Mesenteric fat pad (tissue), 1 donor: ENCODE measurements around the gene EPC1. TPM values are rescaled to one million over a fixed set of nuclear protein-coding genes. Genes with fewer than 3 reads are reported as not detected.
"Not testable (repeated sequence)": the region's sequence is repeated elsewhere in the genome, so short reads cannot be mapped to it uniquely, and the experiment has no call there.

Experiments used
- DNase-seq: peaks from one replicate; pipeline ENCODE4 v3.0.0-alpha.2; 2020; ENCODE audit warnings: low spot score
- total RNA-seq: library from RNA; stranded (reverse); fragmentation: NEBNext Ultra II Directional; extraction: Animal tissue kit (Norgen Biotek cat#: 25700); gene quantifications from one replicate; pipeline ENCODE4 v1.2.1, GENCODE V29; 2021
- donor health status: DM: yes; HTN: yes; CAD: no.

EPC1 gene
- total RNA-seq, 1 donor from 2014 or later = 26.8 TPM

- DNase-seq = no peak
These were observed 26.1 kb upstream of the EPC1 start for GRCh38 chr10:32373031-32373430.

DNA sequence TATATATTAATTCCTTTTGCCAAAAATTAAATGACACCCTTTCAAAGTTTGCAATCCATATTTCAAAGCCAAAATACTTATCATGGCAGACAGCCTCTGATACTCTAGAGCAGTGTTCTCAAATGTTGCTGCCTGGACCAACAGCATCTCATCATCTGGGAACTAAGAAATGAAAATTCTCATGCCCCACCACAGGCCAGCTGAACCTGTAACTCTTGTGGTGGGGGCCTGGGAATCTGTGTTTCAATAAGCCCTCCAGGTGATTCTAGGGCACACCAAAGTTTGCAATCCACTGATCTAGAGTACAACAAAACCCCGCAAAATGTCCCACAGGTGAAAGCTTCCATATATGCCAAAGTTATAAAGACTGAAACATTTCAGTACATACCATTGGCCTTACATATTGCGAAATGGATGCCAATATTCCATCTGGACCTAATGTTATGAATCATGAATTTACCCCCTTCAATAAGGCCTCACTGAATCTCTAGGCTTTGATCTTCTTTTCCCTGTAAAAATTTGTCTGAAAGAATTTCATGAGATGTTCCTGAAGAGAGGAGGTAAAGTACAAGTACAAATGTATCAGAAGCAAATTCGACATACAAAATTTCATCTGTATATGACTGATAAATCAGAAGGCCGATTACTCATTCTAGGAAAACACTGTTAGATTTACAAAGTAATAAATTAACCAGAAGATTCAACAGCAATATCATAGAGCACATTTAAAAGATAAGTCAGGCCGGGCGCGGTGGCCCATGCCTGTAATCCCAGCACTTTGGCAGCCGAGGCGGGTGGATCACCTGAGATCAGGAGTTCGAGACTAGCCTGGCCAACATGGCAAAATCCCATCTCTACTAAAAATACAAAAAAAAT, 25.3 kb upstream of the EPC1 start:
- DNase-seq = no peak

GRCh38 chr10:32371101-32371500, 24.1 kb upstream of the EPC1 start:
- DNase-seq = no peak

DNA sequence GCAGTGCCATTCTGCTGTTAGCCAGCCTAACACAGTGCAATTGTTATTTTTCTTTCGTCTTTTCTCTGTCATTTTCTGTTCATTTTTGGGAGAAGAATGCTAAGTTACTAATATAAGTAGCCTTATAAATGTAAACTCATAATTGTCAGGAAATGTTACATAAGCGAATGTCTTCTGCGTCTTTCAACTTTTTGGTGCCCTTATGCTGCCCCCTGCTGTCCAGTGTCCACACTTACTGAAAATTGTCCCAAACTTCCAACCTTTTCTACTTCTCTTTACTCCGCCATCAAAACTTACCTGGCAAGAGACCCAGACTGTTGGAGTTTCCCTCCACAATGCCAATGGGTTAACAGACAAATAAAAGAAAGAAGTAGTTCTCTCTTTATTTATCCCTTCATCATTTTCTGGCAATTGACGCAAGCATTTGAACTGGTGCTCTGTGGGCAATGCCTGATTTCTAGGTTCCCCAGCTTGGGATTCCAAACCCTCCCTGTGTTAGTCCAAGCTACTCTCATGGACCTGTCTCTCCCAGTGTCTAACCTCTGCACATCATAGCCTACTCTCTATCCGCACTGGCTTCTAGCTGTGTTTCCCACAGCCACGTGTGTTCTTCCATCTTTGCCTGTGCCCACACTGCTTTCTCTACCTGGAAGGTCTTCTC, 21.0 kb upstream of the EPC1 start:
- no peak for DNase-seq

- DNase-seq = no peak
These were observed 19.6 kb upstream of the EPC1 start for GRCh38 chr10:32366588-32366987.

- no peak for DNase-seq
These were observed 19.2 kb upstream of the EPC1 start for GRCh38 chr10:32366111-32366510.

DNA sequence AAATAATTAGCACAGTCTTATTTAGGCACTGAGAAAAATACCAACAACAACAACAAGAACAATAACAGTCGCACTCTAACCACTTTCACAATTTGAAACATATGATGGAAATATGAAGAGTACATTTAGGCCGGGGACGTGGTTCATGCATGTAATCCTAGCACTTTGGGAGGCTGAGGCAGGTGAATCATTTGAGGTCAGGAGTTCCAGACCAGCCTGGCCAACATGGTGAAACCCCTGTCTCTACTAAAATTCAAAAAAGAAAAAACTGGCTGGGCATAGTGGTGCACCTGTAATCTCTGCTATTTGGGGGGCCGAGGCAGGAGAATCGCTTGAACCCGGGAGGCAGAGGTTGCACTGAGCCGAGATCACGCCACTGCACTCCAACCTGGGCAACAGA, 18.4 kb upstream of the EPC1 start:
- not testable (repeated sequence) for DNase-seq

- no peak for DNase-seq
These were observed 15.6 kb upstream of the EPC1 start for GRCh38 chr10:32362571-32362970.

- DNase-seq = no peak
These were observed 13.9 kb upstream of the EPC1 start for GRCh38 chr10:32360884-32361283.

DNA sequence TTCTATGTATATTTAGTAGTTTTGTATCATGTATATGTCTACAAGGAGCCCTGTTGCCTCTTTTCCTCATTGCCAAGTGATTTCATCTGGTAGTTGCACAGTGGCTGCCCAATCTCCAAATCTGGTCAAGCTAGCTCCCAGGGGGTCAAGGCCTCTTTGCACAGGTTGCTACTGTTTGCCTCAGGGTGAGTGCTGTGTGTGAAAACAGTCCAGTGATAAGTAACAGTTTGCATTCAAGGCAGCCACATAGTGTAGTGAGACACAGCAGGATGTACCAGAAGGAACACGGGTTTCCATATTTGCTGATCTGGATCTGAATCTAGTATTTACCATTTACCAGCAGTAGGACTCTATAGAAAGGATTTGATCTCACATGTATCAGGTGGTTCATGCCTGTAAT, 13.3 kb upstream of the EPC1 start:
- no peak for DNase-seq

DNA sequence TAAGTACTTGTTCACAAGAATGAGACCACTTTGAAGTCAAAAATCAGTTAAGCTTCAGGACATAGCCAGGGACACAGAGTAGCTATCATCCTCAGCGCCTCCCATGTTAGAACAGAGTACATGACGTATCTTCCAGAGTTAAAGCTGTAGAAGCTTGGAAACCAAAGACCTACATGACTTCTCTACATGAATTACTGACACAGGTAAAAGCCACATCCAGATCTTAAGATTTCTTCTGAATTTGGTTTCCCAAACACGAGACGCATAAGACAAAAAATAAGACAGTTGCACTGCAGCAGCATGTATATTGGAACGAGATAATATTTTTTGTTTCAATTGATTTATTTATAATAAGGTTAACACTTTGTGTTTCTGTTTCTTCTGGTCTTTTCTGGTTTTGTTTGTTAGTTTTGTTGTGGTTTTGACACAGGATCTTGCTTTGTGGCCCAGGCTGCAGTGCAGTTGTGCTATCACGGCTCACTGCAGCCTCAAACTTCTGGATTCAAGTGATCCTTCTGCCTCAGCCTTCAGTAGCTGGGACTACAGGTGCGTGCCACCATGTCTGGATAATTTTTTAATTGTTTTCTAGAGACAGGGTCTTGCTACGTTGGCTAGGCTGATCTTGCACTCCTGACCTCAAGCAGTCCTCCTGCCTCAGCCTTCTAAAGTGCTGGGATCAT, 10.2 kb upstream of the EPC1 start:
- no peak for DNase-seq

DNA sequence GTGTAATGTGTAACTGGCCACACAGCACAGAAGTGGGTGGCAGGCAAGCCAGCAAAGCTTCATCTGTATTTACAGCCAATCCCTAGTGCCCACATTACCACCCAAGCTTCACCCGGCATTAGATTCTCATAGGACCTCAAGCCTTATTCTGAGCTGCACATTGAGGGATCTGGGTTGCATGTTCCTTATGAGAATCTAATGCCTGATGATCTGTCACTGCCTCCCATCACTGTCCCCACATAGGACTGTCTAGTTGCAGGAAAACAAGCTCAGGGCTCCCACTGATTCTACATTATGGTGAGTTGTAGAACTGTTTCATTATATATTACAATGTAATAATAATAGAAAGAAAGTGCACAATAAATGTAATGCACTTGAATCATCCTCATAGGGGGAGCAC, 7.7 kb upstream of the EPC1 start:
- DNase-seq = not testable (repeated sequence)

- no peak for DNase-seq
These were observed 3.9 kb upstream of the EPC1 start for GRCh38 chr10:32350811-32351350.

DNA sequence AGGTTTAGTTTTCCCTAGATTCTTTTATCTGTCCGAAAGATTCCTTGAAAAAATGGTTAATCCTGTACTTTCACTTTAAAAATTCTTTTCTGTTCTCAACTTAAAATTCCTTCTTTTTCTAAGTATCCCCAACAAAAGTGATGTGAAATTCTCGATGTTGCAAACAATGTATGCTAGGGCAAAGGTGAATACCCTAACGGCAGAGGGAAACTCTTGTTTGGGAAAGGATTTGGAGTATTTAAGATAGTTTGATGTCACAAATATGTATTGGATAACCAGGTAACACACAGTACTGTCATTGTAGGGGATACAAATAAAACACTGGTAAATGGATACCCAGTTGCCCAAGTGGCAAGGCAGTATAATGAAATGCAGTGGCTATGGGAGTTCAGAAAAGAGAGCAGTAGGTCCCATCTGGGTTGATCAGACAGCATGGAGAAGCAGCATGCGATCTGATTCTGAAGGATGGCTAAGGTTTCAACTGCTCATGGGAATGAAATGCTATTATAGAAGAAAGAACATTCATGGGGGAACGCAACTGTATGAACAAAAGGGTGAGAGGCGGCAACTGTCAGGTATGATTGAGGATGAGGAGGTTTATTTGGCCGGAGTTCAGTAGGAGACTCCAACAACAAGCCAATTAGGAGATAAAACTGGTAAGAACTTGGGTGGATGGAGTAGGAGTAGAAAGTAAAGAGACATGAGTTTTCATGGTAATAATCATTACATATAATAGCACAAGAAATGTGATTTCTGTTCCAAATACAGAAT, 3.2 kb upstream of the EPC1 start:
- DNase-seq = no peak

DNA sequence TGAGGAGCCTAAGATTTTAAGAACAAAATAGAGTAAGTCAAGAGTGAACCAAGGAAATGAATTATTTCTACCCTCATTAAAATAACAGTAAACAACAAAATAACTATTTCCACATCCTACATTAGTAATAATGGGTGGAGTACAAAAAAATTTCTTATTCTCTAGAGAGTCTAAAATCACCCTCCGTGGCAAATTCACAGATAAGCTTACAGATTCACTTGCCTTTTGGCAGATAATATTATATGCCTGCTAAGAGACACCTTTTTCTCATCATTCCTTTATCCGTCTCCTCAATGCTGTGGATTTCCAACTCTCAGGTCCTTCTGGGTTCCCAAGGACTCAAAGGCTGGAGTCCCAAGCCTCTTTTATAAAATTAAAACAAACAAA, 2.2 kb upstream of the EPC1 start:
- DNase-seq = no peak

GRCh38 chr10:32348297-32349198, 1.6 kb upstream of the EPC1 start:
- DNase-seq = no peak

DNA sequence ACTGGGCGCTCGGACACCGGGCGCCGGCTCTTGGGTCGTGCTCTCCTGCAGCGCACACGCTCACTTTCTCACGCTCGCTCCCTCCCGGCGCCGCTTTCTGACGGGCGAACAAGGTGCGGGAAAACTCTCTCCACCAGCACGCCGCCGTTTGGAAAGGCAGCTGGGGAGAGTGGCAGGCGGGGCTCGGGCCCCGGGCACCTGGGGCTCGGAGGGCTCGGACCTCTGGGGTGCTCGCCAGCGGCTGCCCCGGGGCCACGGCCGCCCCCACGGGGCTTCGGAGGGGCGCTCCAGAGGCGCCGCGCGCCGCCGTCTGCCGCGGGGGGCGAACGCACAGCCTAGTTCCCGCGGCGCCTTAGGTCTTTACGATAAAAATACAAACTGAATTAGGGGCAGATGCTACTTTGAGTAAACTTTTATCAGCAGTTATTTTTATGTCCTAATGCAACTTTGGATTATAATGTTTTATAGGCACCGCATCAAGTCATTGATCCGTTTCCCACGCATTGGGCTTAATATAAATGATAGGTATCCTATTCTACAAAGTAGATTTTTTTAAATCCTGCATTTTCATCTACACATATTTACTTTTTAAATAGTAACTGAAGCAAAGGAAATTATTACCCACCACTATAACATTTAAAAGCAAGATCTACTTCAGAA, 535 bp upstream of the EPC1 start:
- DNase-seq = no peak

- peak; percentile 98 for DNase-seq
These were observed 816 bp downstream of the EPC1 start for GRCh38 chr10:32346134-32346550.

- DNase-seq = no peak
These were observed 5.4 kb downstream of the EPC1 start for GRCh38 chr10:32341596-32341995.
